GM19463 (cell line): Measurements from ENCODE around the gene QARS1.
A peak's percentile ranks its signal among the peaks of the same experiment; 100 is the strongest.

Source experiments
- ATAC-seq: cut with Tn5 transposase; IDR thresholded peaks from one replicate; pipeline ENCODE4 v1.9.1; 2021; ENCODE audit warnings: mild to moderate bottlenecking, moderate library complexity; ENCODE audit not compliant: unreplicated experiment

QARS1 gene

GRCh38 chr3:49120438-49121131 is 16.0 kb upstream of the QARS1 start, which contains the start of gene USP19:
Gene USP19, minus strand, starts transcription at chr3:49120823. Its CDS starts 1,678 bp downstream, at chr3:49119145.
- ATAC-seq = peak; percentile 93

GRCh38 chr3:49120096-49120437 is 15.5 kb upstream of the QARS1 start:
- ATAC-seq = no peak

GRCh38 chr3:49119439-49119838 is 14.9 kb upstream of the QARS1 start:
- no peak for ATAC-seq

- ATAC-seq = no peak
Measured at GRCh38 chr3:49119036-49119435, 14.5 kb upstream of the QARS1 start.

- no peak for ATAC-seq
Measured at GRCh38 chr3:49112262-49112661, 7.7 kb upstream of the QARS1 start.

- ATAC-seq = no peak
Measured at GRCh38 chr3:49111347-49111746, 6.8 kb upstream of the QARS1 start.

GRCh38 chr3:49110780-49111179 is 6.2 kb upstream of the QARS1 start:
- no peak for ATAC-seq

- no peak for ATAC-seq
Measured at GRCh38 chr3:49108346-49108745, 3.8 kb upstream of the QARS1 start.

GRCh38 chr3:49104052-49104426 is 518 bp downstream of the QARS1 start:
- no peak for ATAC-seq

- ATAC-seq = no peak
Measured at GRCh38 chr3:49100046-49100615, 4.4 kb downstream of the QARS1 start.

- ATAC-seq = no peak
Measured at GRCh38 chr3:49098910-49099630, 5.5 kb downstream of the QARS1 start.

- ATAC-seq = no peak
Measured at GRCh38 chr3:49098429-49098828, 6.1 kb downstream of the QARS1 start.

- ATAC-seq = peak; percentile 77
Measured at GRCh38 chr3:49093853-49094767, 10.4 kb downstream of the QARS1 start, which contains the start of gene QRICH1. Gene QRICH1, minus strand, starts transcription at chr3:49094071. Its CDS starts 17,054 bp downstream, at chr3:49077017.

- ATAC-seq = peak; percentile 24
Measured at GRCh38 chr3:49092938-49093852, 11.4 kb downstream of the QARS1 start.

GRCh38 chr3:49081429-49081828 is 23.1 kb downstream of the QARS1 start:
- no peak for ATAC-seq

- no peak for ATAC-seq
Measured at GRCh38 chr3:49079270-49079669, 25.3 kb downstream of the QARS1 start.

- no peak for ATAC-seq
Measured at GRCh38 chr3:49076646-49077045, 27.9 kb downstream of the QARS1 start.

- ATAC-seq = no peak
Measured at GRCh38 chr3:49076116-49076515, 28.4 kb downstream of the QARS1 start.

GRCh38 chr3:49058011-49058410 is 46.5 kb downstream of the QARS1 start:
- no peak for ATAC-seq

GRCh38 chr3:49057268-49057667 is 47.3 kb downstream of the QARS1 start:
- no peak for ATAC-seq
